B cell (primary cell): ENCODE data around the gene DTX3.

Experiments used
- CTCF ChIP-seq: fragments of 200-600 bp; IDR thresholded peaks from one replicate; pipeline ENCODE4 v1.8.0; 2022; ENCODE audit warnings: antibody characterized with exemption, mild to moderate bottlenecking
- EZH2 ChIP-seq: IDR thresholded peaks from 2 replicates; pipeline ENCODE4 v1.6.1; 2012; ENCODE audit warnings: borderline replicate concordance, low read depth, mild to moderate bottlenecking, moderate library complexity, low read length; ENCODE audit not compliant: insufficient read depth, poor library complexity, severe bottlenecking

GRCh38 chr12:57579011-57579410 is 25.6 kb upstream of the DTX3 start:
- TF ChIP-seq EZH2 (no peak), CTCF (no peak)
